SK-N-SH (cell line): ENCODE results near the gene GTPBP4. TPM values are rescaled to one million over a fixed set of nuclear protein-coding genes. Genes with fewer than 3 reads are reported as not detected.

Experiments
- CTCF ChIA-PET: fragments of 300-600, 350-600 bp; formaldehyde crosslinking; extraction: SDS; loops from one replicate; lab custom pipeline; 2021; lab: Yijun Ruan, JAX
- POLR2A ChIA-PET: fragments of 350-600 bp; sonication (Branson Sonifier 250); formaldehyde crosslinking; extraction: SDS; loops from one replicate; lab custom pipeline; 2020; ENCODE audit warnings: antibody characterized with exemption, inconsistent platforms; lab: Yijun Ruan, JAX
- DNase-seq: peaks from one replicate; pipeline ENCODE4 v3.0.0; 2012
- H2AFZ ChIP-seq: fragments of 200-600 bp; sonication (generic); 2 replicates; pipeline ENCODE4 v1.8.1; 2016; ENCODE audit warnings: antibody characterized with exemption, mild to moderate bottlenecking, low read depth
- H3F3A ChIP-seq: fragments of 200-600 bp; sonication (generic); replicated peaks from 2 replicates; pipeline ENCODE3; 2016; ENCODE audit warnings: antibody characterized with exemption, mild to moderate bottlenecking; ENCODE audit not compliant: insufficient read depth
- H3K27ac ChIP-seq, 2 experiments: fragments of 200-500 bp in 1 of 2; fragments of 200-600 bp in 1 of 2; sonication (Bioruptor generic) in 1 of 2; sonication (generic), shearing (Covaris generic) in 1 of 2; 2 replicates each; pipeline versions ENCODE4 v1.5.1 to v1.6.1; 2014 to 2016; ENCODE audit warnings: low read depth in 2 of 2, inconsistent platforms in 1 of 2, low read length in 1 of 2, mild to moderate bottlenecking in 1 of 2, mixed read lengths in 1 of 2
- H3K27me3 ChIP-seq: fragments of 200-600 bp; sonication (generic), shearing (Covaris generic); 2 replicates; pipeline ENCODE4 v1.6.1; 2016; ENCODE audit warnings: mixed run types; ENCODE audit not compliant: insufficient read depth
- H3K36me3 ChIP-seq, 2 experiments: fragments of 200-500 bp in 1 of 2; fragments of 200-600 bp in 1 of 2; sonication (Bioruptor generic) in 1 of 2; sonication (generic) in 1 of 2; replicated peaks in 1 of 2; 2 replicates each; pipeline versions ENCODE3 to v1.5.1; 2014 to 2016; ENCODE audit warnings: low read length in 1 of 2, mild to moderate bottlenecking in 1 of 2; ENCODE audit not compliant: insufficient read depth in 2 of 2, control insufficient read depth in 1 of 2
- H3K4me1 ChIP-seq, 2 experiments: fragments of 200-500 bp in 1 of 2; fragments of 200-600 bp in 1 of 2; sonication (Bioruptor generic) in 1 of 2; sonication (generic), shearing (Covaris generic) in 1 of 2; 2 replicates each; pipeline versions ENCODE4 v1.5.1 to v1.6.1; 2014 to 2016; ENCODE audit warnings: low read depth in 1 of 2, low read length in 1 of 2, mixed run types in 1 of 2; ENCODE audit not compliant: insufficient read depth in 2 of 2, control insufficient read depth in 1 of 2
- H3K4me2 ChIP-seq: fragments of 200-600 bp; sonication (generic), shearing (Covaris generic); 2 replicates; pipeline ENCODE4 v1.6.1; 2017; ENCODE audit warnings: mixed run types
- H3K4me3 ChIP-seq, 2 experiments: fragments of 200-500 bp in 1 of 2; fragments of 200-600 bp in 1 of 2; sonication (Bioruptor generic) in 1 of 2; sonication (generic), shearing (Covaris generic) in 1 of 2; 2 replicates each; pipeline versions ENCODE4 v1.5.1 to v1.8.1; 2014 to 2016; ENCODE audit warnings: low read depth in 2 of 2, inconsistent platforms in 1 of 2, low read length in 1 of 2, mild to moderate bottlenecking in 1 of 2, mixed read lengths in 1 of 2, moderate library complexity in 1 of 2
- H3K79me2 ChIP-seq: fragments of 200-600 bp; sonication (generic); 2 replicates; pipeline ENCODE4 v1.8.1; 2017; ENCODE audit warnings: mild to moderate bottlenecking; ENCODE audit not compliant: insufficient read depth
- H3K9ac ChIP-seq: fragments of 200-600 bp; sonication (generic); 2 replicates; pipeline ENCODE4 v1.6.1; 2017; ENCODE audit warnings: mixed run types
- H3K9me2 ChIP-seq: fragments of 200-600 bp; sonication (generic); 2 replicates; pipeline ENCODE4 v1.6.1; 2017; ENCODE audit warnings: mixed run types
- H3K9me3 ChIP-seq: fragments of 200-600 bp; sonication (generic); 2 replicates; pipeline ENCODE4 v1.6.1; 2017; ENCODE audit warnings: mixed run types, mild to moderate bottlenecking, moderate library complexity
- H4K20me1 ChIP-seq: fragments of 200-600 bp; sonication (generic); 2 replicates; pipeline ENCODE4 v1.6.1; 2017; ENCODE audit warnings: mild to moderate bottlenecking, mixed run types; ENCODE audit not compliant: insufficient read depth
- EZH2phosphoT487 ChIP-seq: fragments of 200-600 bp; sonication (generic); IDR thresholded peaks from 2 replicates; pipeline ENCODE4 v1.6.1; 2017; ENCODE audit warnings: low read depth, mixed run types, mild to moderate bottlenecking, antibody characterized with exemption, moderate library complexity, borderline replicate concordance
- GABPA ChIP-seq: IDR thresholded peaks from 2 replicates; pipeline ENCODE4 v1.4.0; 2012; ENCODE audit warnings: low read depth, mild to moderate bottlenecking
- RCOR1 ChIP-seq: fragments of 150-350 bp; IDR thresholded peaks from 2 replicates; pipeline ENCODE4 v1.6.1; 2017; ENCODE audit warnings: antibody characterized with exemption, low read length
- REST ChIP-seq: IDR thresholded peaks from 2 replicates; pipeline ENCODE4 v1.6.1; 2012; ENCODE audit warnings: mild to moderate bottlenecking, low read depth, low read length, moderate library complexity
- RFX5 ChIP-seq: IDR thresholded peaks from 2 replicates; pipeline ENCODE4 v1.6.1; 2012; ENCODE audit warnings: mild to moderate bottlenecking, improper control_type of control experiment, low read length
- TCF12 ChIP-seq: IDR thresholded peaks from 2 replicates; pipeline ENCODE4 v1.4.0; 2012
- WGBS: methylation state at CpG from one replicate; pipeline ENCODE4 v1.1.6; 2017; ENCODE audit warnings: low lambda C conversion rate; 5-methylcytosine and 5-hydroxymethylcytosine counted together
- polyA plus RNA-seq, 3 experiments: library from polyadenylated mRNA; depleted of rRNA; stranded (reverse); fragments of >200 nt; gene quantifications; 2 replicates each; pipeline ENCODE4 v1.2.3, GENCODE V29; 2012
- TF ChIP-seq, protein P1 (sequence below): fragments of 200-600 bp; sonication (generic); IDR thresholded peaks from 2 replicates; pipeline ENCODE4 v1.6.1; 2017; ENCODE audit warnings: antibody characterized with exemption, mild to moderate bottlenecking, moderate library complexity
- TF ChIP-seq, protein P2 (sequence below): IDR thresholded peaks from 2 replicates; pipeline ENCODE4 v1.4.0; 2012; ENCODE audit warnings: low read depth, borderline replicate concordance

Gene GTPBP4
- polyA plus RNA-seq, 1 of the 3 experiments (the other 2 are of a cell fraction), result 36.6 TPM

GRCh38 chr10:963186-963585, 25.0 kb upstream of the GTPBP4 start (continued):
- no peak for TF ChIP-seq REST
- TF ChIP-seq, protein P1, sequence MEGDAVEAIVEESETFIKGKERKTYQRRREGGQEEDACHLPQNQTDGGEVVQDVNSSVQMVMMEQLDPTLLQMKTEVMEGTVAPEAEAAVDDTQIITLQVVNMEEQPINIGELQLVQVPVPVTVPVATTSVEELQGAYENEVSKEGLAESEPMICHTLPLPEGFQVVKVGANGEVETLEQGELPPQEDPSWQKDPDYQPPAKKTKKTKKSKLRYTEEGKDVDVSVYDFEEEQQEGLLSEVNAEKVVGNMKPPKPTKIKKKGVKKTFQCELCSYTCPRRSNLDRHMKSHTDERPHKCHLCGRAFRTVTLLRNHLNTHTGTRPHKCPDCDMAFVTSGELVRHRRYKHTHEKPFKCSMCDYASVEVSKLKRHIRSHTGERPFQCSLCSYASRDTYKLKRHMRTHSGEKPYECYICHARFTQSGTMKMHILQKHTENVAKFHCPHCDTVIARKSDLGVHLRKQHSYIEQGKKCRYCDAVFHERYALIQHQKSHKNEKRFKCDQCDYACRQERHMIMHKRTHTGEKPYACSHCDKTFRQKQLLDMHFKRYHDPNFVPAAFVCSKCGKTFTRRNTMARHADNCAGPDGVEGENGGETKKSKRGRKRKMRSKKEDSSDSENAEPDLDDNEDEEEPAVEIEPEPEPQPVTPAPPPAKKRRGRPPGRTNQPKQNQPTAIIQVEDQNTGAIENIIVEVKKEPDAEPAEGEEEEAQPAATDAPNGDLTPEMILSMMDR, result no peak
- no peak for TF ChIP-seq EZH2phosphoT487
- TF ChIP-seq TCF12, result no peak
- no peak for TF ChIP-seq GABPA

DNA sequence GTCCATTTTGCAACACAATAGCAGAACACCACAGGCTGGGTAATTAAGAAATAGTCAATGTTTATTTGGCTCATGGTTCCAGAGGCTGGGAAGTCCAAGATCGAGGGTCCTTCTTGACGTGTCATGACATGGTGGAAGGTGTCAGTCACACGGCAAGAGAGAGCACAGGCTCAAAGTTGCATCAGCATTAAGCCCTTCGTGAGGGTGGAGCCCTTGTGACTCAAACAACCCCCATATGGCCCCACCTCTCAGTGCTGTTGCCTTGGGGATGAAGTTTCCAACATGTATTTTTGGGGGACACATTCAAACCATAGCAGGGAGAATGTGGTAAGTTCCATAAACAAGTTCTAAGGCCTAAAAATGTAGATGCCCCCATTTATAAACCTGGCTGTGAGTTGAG, 24.6 kb upstream of the GTPBP4 start:
- Histone ChIP-seq H3K9me2 (no peaks in the 10 kb centered on the region), H4K20me1 (no peaks in the 10 kb centered on the region), H3F3A (no peaks in the 10 kb centered on the region), H3K79me2 (no peaks in the 10 kb centered on the region), H3K4me3 (no peak overlapping the region), H3K27ac (no peak overlapping the region), H3K9ac (no peak overlapping the region), H3K4me2 (no peak overlapping the region), H3K4me1 (no peaks in the 10 kb centered on the region), H3K36me3 (no peaks in the 10 kb centered on the region), H2AFZ (no peak overlapping the region), H3K27me3 (no peaks in the 10 kb centered on the region), H3K9me3 (no peaks in the 10 kb centered on the region)
- DNase-seq, result no peak
- no peak for TF ChIP-seq RFX5
- no peak for TF ChIP-seq TCF12
- TF ChIP-seq RCOR1, result no peak
- TF ChIP-seq, protein P2, sequence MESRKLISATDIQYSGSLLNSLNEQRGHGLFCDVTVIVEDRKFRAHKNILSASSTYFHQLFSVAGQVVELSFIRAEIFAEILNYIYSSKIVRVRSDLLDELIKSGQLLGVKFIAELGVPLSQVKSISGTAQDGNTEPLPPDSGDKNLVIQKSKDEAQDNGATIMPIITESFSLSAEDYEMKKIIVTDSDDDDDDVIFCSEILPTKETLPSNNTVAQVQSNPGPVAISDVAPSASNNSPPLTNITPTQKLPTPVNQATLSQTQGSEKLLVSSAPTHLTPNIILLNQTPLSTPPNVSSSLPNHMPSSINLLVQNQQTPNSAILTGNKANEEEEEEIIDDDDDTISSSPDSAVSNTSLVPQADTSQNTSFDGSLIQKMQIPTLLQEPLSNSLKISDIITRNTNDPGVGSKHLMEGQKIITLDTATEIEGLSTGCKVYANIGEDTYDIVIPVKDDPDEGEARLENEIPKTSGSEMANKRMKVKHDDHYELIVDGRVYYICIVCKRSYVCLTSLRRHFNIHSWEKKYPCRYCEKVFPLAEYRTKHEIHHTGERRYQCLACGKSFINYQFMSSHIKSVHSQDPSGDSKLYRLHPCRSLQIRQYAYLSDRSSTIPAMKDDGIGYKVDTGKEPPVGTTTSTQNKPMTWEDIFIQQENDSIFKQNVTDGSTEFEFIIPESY, result no peak
- POLR2A ChIA-PET, result no interaction called here
- CTCF ChIA-PET, result no interaction called here
- WGBS, result 82% methylated on average over 4 of the region's 4 CpGs
